Lower lobe of right lung (tissue), 2 donors: ENCODE results near the gene MEMO1. TPM values are rescaled to one million over a fixed set of nuclear protein-coding genes. Genes with fewer than 3 reads are reported as not detected.

Source experiments
- ATAC-seq, 2 donors: fragments of 200-7000 bp; cut with Tn5 transposase; one replicate each; pipeline ENCODE4 v1.9.1; 2020 to 2022; ENCODE audit warnings: mild to moderate bottlenecking in 2 of 2, moderate library complexity in 2 of 2
- DNase-seq: peaks from one replicate; pipeline ENCODE4 v3.0.0-alpha.2; 2020
- H3K27ac ChIP-seq: fragments of 200-600 bp; one replicate; pipeline ENCODE4 v1.8.0; 2022
- H3K27me3 ChIP-seq: fragments of 200-600 bp; one replicate; pipeline ENCODE4 v1.8.0; 2022; ENCODE audit warnings: low read depth
- H3K36me3 ChIP-seq: fragments of 200-600 bp; one replicate; pipeline ENCODE4 v1.8.0; 2022; ENCODE audit warnings: mild to moderate bottlenecking
- H3K4me1 ChIP-seq: fragments of 200-600 bp; one replicate; pipeline ENCODE4 v1.8.0; 2022
- H3K4me3 ChIP-seq: fragments of 200-600 bp; one replicate; pipeline ENCODE4 v1.8.0; 2022; ENCODE audit warnings: mild to moderate bottlenecking
- H3K9me3 ChIP-seq: fragments of 200-600 bp; one replicate; pipeline ENCODE4 v1.8.0; 2022
- intact Hi-C: fragments of 100-400 bp; cut with DNase I; formaldehyde crosslinking; loops from one replicate; pipeline ENCODE4 v1.11.0; 2022
- total RNA-seq: library from RNA; stranded (reverse); fragmentation: NEBNext Ultra II Directional; extraction: Animal tissue kit (Norgen Biotek cat#: 25700); gene quantifications from one replicate; pipeline ENCODE4 v1.2.1, GENCODE V29; 2021
- TF ChIP-seq, protein P1 (sequence below): fragments of 200-600 bp; IDR thresholded peaks from one replicate; pipeline ENCODE4 v1.8.0; 2022; ENCODE audit warnings: antibody characterized with exemption, mild to moderate bottlenecking
- donor health status: DM: no; HTN: yes; CAD: no; lungs with severe emphysema.

Gene MEMO1
- total RNA-seq, 1 donor from 2014 or later: 35.7 TPM

DNA sequence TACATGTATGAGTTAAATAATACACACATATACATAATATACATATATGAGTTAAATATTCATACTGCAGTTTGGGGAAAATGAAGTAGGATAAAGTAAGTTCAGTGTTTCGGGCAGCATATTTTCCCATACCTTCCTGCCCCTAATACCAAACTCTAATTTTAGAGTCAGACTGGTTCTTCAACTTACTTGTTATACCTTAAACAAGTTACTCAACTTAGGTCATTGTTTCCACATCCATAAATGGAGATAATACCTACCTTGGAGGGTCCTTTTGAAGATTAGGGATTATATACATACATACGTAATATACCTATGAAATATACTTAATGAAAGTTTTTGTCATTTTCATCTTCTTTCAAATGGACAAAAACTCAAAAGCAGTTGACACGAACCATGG is 8.4 kb downstream of the MEMO1 start:
- H3K36me3 ChIP-seq: no peaks in the 10 kb centered on the region
- TF ChIP-seq, protein P1, sequence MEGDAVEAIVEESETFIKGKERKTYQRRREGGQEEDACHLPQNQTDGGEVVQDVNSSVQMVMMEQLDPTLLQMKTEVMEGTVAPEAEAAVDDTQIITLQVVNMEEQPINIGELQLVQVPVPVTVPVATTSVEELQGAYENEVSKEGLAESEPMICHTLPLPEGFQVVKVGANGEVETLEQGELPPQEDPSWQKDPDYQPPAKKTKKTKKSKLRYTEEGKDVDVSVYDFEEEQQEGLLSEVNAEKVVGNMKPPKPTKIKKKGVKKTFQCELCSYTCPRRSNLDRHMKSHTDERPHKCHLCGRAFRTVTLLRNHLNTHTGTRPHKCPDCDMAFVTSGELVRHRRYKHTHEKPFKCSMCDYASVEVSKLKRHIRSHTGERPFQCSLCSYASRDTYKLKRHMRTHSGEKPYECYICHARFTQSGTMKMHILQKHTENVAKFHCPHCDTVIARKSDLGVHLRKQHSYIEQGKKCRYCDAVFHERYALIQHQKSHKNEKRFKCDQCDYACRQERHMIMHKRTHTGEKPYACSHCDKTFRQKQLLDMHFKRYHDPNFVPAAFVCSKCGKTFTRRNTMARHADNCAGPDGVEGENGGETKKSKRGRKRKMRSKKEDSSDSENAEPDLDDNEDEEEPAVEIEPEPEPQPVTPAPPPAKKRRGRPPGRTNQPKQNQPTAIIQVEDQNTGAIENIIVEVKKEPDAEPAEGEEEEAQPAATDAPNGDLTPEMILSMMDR: no peak
- H3K9me3 ChIP-seq: no peaks in the 10 kb centered on the region
- intact Hi-C loops: no loop called here
- no peaks in the 10 kb centered on the region for H3K27me3 ChIP-seq
- no peak for ATAC-seq
- H3K4me3 ChIP-seq: no peak overlapping the region
- no peak for DNase-seq
- H3K4me1 ChIP-seq: peaks cover 13% of the 10 kb centered on the region
- no peak overlapping the region for H3K27ac ChIP-seq

DNA sequence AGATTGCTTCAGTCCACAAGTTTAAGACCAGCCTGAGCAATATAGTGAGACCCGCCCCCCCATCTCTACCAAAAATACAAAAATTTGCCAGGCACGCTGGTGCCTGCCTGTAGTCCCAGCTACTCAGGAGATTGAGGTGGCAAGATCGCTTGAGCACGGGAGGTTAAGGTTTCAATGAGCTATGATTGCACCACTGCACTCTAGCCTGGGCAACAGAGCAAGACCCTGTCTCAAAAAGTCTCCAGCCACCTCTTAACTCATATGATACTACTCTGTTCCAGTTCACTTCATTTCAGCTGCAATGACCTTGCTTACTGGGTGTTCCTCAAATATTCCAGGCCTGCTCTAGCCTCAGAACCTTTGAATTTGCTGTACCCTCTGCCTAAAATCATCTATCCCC is 11.4 kb downstream of the MEMO1 start:
- Histone ChIP-seq H3K27ac (no peak overlapping the region), H3K9me3 (no peaks in the 10 kb centered on the region), H3K4me3 (no peak overlapping the region), H3K4me1 (no peaks in the 10 kb centered on the region), H3K27me3 (no peaks in the 10 kb centered on the region), H3K36me3 (no peaks in the 10 kb centered on the region)
- ATAC-seq (no peak), DNase-seq (no peak)
- intact Hi-C loops: no loop called here
- TF ChIP-seq, protein P1: no peak

DNA sequence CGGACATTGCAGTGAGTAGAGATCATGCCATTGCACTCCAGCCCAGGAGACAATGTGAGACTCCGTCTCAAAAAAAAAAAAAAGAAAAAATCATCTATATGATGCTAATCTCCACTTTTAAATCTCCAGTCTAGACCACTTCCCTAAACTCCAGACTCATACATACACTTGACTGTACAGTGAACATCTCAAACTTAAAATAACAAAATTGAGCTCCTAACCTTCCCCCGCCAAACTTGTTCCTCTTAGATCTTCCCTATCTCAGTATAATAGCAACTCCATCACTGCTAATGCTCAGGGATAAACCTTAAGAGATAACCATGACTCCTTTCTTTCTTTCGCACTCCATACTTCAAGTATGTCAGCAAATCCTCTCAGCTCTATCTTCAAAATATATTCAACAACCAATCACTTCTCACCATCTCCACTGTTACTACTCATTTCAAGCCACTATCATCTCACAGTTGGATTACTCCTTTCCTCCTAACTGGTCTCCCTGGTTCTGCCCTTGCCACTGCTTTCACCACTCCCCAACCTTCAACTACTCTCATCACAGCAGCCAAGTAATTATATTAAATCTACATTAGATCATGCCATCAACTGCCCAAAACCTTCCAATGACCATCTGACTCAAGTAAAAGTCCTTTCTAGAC is 12.0 kb downstream of the MEMO1 start:
- Histone ChIP-seq H3K4me1 (no peaks in the 10 kb centered on the region), H3K36me3 (no peaks in the 10 kb centered on the region), H3K27ac (no peak overlapping the region), H3K4me3 (no peak overlapping the region), H3K9me3 (no peaks in the 10 kb centered on the region), H3K27me3 (no peaks in the 10 kb centered on the region)
- DNase-seq (no peak), ATAC-seq (no peak)
- TF ChIP-seq, protein P1: no peak
- intact Hi-C loops: no loop called here

DNA sequence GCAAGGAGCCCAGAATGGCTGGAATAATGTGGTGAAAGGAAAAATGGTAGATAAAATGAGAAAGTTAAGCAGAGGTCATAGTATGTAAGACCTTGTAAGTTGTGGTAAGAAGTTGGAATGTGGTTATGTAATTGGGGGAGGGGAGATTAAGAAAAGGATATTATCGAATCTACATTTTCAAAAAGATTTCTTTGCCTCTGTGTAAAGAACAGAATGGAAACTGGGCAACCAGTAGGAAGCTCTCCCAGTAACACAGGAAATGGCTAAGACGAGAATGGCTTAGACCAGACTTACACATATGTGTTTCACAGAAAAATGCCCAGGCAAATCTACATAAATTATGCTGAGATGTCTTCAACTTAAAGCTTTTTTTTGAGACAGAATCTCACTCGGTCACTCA is 13.2 kb downstream of the MEMO1 start:
- Histone ChIP-seq H3K9me3 (no peaks in the 10 kb centered on the region), H3K27me3 (no peaks in the 10 kb centered on the region), H3K36me3 (no peaks in the 10 kb centered on the region), H3K27ac (no peak overlapping the region), H3K4me1 (no peaks in the 10 kb centered on the region), H3K4me3 (no peak overlapping the region)
- intact Hi-C loops: no loop called here
- DNase-seq (no peak), ATAC-seq (no peak)
- TF ChIP-seq, protein P1: no peak

DNA sequence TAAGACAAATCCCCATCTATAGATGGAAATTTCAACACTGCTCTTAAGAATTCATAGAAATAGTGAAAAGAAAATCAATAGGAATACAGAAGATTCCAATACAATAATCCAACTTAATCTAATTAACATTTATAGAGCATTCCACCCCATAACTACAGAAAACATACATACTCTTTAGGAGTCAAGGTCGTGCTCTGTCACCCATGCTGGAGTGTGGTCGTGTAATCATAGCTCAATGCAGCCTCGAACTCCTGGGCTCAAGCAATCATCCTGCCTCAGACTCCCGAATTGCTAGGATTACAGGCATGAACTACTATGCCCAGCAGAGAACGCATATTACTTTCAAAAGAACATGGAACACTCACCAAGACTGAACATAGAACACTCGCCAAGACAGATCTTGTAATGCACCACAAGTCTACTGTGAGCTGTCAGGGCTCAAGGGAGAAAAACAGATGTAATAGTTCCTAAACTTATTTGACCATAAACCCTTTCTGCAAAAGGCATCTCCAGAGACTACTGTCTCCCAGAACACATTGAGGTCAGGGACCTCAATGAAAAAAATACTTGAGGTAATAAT is 14.1 kb downstream of the MEMO1 start:
- no peak overlapping the region for H3K4me3 ChIP-seq
- H3K9me3 ChIP-seq: no peaks in the 10 kb centered on the region
- TF ChIP-seq, protein P1: no peak
- intact Hi-C loops: no loop called here
- H3K36me3 ChIP-seq: no peaks in the 10 kb centered on the region
- no peaks in the 10 kb centered on the region for H3K27me3 ChIP-seq
- DNase-seq (no peak), ATAC-seq (no peak)
- no peaks in the 10 kb centered on the region for H3K4me1 ChIP-seq
- H3K27ac ChIP-seq: no peak overlapping the region
